Measurements from ENCODE around the gene RUBCN.

DNA sequence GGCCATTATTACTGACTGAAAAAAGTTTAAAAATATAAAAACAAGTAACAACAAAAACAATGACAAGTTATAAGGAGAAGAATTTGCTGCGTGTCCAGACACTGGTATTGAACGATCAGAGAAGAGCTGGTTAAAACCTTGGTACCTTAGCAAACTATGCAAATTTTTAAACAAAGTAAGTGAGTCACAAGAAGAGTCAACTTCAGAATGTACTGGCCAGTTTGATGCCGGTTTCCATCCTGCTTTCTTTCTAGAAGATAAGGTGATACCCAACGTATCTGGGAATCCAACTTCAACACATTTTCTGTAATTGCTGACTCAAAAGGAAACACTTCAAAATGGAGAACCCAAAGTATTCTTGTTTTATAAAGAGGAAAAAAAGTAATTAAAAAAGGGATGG is 49.8 kb downstream of the RUBCN start:
- TF ChIP-seq EZH2 (IDR thresholded peaks at IDR 0.05; ENCODE audit: insufficient read depth, poor library complexity, severe bottlenecking): no peak
- TF ChIP-seq EZH2phosphoT487 (IDR thresholded peaks at IDR 0.05; ENCODE audit: insufficient read depth, low read depth): no peak
